Measurements from ENCODE around the gene RNF168.
"Not testable (repeated sequence)": the region's sequence is repeated elsewhere in the genome, so short reads cannot be mapped to it uniquely, and the experiment has no call there.

The RNF168 gene

DNA sequence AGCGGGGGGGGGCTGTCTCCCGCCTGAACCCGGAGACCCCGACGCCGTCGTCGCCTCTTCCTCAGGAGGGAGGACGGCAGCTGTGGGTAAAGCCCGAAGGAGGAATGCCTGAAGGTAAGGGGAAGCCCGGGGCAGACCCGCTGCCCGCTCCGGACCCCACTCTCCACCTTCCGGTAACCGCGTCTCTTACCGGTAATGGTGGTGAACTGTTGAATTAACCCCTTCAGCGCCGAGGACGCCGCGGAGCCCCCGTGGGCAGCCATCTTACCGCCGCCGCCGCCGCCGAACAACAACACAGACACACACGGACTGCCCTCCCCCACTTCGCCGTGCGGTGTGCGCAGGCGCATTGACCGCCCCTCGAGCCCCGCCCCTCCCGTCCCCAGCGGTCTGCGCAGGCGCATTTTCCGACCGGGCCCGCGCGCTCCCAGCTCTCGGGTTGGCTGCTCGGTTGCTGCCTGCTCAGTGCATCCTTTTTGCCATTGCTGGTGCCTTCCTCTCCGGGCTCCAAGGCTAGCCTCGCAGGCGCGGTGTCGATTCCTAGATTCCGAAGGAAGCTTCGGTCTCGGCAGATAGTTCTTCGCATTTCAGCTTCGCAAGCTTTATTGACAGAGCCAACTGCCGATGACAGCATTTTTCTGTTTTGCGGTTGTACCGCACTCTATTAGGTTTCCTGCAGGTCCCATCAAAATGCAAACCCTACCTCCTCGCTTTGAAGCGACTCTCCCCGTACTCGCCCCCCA is 71.3 kb downstream of the RNF168 start, which contains the start of gene UBXN7:
UBXN7 (minus strand) TSS at position 291 of the 743 bp plus-strand sequence; CDS start at position 263, 28 bp downstream.
- in situ Hi-C loops (cut with HindIII; ENCODE audit: low pct_unique_long_range_greater_than_20kb, low sequenced_read_pairs): no loop called here
- peak; percentile 99 for DNase-seq (ENCODE audit: low read depth in 1 of 2, low spot score in 1 of 2)
- no peak for TF ChIP-seq JUND (IDR thresholded peaks at IDR 0.05; ENCODE audit: low read depth)

DNA sequence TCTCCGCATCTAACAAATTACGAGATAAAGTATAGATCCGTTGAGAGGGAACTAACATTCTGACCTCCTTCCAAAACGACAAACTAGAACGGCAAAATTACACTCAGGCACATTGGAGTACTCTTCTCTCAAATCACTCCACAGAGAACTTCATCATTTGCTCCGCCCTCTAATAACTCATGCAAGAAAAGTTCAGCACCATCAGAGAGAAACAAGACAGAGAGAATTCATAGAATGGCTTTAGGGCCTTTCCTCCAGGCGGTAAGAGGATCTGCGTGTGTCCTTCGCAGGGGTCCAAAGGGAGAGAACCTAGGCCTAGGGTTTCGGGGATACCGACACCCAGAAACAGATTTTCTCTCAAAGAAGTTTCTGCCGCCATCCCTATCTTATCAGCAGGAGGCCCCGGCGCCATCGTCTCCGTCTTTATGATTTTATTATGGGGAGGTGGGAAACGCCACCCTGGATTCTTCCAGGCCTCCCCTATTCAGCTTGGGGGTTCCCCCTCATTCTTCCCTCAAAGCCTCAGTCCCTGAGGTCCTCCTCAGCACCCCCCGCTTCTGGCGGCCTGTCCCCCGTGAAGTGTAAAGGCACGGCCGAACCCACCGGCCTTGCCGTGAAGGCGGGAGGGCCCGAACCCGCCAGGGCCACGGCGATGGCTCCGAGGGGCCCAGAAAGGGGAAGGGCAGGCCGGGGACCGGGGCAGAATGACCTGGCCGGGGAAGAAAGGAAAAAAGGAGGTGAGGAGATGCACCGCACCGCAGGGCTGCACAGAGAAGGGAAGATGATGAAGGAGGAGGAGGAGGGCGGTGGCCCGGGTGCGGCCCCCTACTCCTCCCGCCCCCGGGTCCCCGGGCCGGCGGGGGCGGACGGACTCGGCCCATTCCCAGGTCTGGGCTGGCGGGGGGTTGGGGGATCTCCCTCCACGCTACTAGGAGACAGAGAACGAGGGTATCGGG is 72.1 kb downstream of the RNF168 start:
- TF ChIP-seq JUND (IDR thresholded peaks at IDR 0.05; ENCODE audit: low read depth): no peak
- peak; percentile 65 to 73 for DNase-seq (ENCODE audit: low read depth in 1 of 2, low spot score in 1 of 2)
- in situ Hi-C loops (cut with HindIII; ENCODE audit: low pct_unique_long_range_greater_than_20kb, low sequenced_read_pairs): no loop called here

GRCh38 chr3:196428041-196428440 is 75.5 kb downstream of the RNF168 start:
- DNase-seq (ENCODE audit: low read depth in 1 of 2, low spot score in 1 of 2): no peak
- in situ Hi-C loops (cut with HindIII; ENCODE audit: low pct_unique_long_range_greater_than_20kb, low sequenced_read_pairs): no loop called here
- no peak for TF ChIP-seq JUND (IDR thresholded peaks at IDR 0.05; ENCODE audit: low read depth)

GRCh38 chr3:196424421-196424820 is 79.1 kb downstream of the RNF168 start:
- DNase-seq (ENCODE audit: low read depth in 1 of 2, low spot score in 1 of 2); in situ Hi-C loops (cut with HindIII; ENCODE audit: low pct_unique_long_range_greater_than_20kb, low sequenced_read_pairs): not testable (repeated sequence)

- DNase-seq (ENCODE audit: low read depth in 1 of 2, low spot score in 1 of 2): peak in 1 of 2 experiments; percentile 35
- TF ChIP-seq JUND (IDR thresholded peaks at IDR 0.05; ENCODE audit: low read depth): no peak
- in situ Hi-C loops (cut with HindIII; ENCODE audit: low pct_unique_long_range_greater_than_20kb, low sequenced_read_pairs): no loop called here
Observed at GRCh38 chr3:196423044-196423781, 80.4 kb downstream of the RNF168 start.

GRCh38 chr3:196421668-196422067 is 81.9 kb downstream of the RNF168 start:
- DNase-seq (ENCODE audit: low read depth in 1 of 2, low spot score in 1 of 2); in situ Hi-C loops (cut with HindIII; ENCODE audit: low pct_unique_long_range_greater_than_20kb, low sequenced_read_pairs): not testable (repeated sequence)

- in situ Hi-C loops (cut with HindIII; ENCODE audit: low pct_unique_long_range_greater_than_20kb, low sequenced_read_pairs): no loop called here
- TF ChIP-seq JUND (IDR thresholded peaks at IDR 0.05; ENCODE audit: low read depth): no peak
- DNase-seq (ENCODE audit: low read depth in 1 of 2, low spot score in 1 of 2): no peak
Observed at GRCh38 chr3:196419386-196419785, 84.2 kb downstream of the RNF168 start.

Data from T47D (cell line).